Osteocyte (in vitro differentiated cells): ENCODE results near the gene LRRC18. TPM values are rescaled to one million over a fixed set of nuclear protein-coding genes. Genes with fewer than 3 reads are reported as not detected.
A peak's percentile ranks its signal among the peaks of the same experiment; 100 is the strongest.

Experiments
- DNase-seq: peaks from one replicate; pipeline ENCODE4 v3.0.0; 2021; ENCODE audit warnings: mixed read lengths; ENCODE audit not compliant: unreplicated experiment; ENCODE audit errors: extremely low spot score
- H3K27ac Mint-ChIP-seq: one replicate; pipeline ENCODE4 v1.8.0; 2021; ENCODE audit warnings: mild to moderate bottlenecking, mixed read lengths; ENCODE audit not compliant: unreplicated experiment
- H3K27me3 Mint-ChIP-seq: one replicate; pipeline ENCODE4 v1.8.0; 2021; ENCODE audit warnings: mixed read lengths; ENCODE audit not compliant: unreplicated experiment
- H3K36me3 Mint-ChIP-seq: one replicate; pipeline ENCODE4 v1.8.0; 2021; ENCODE audit warnings: mixed read lengths; ENCODE audit not compliant: unreplicated experiment
- H3K4me1 Mint-ChIP-seq: one replicate; pipeline ENCODE4 v1.8.0; 2021; ENCODE audit warnings: mixed read lengths; ENCODE audit not compliant: unreplicated experiment
- H3K4me3 Mint-ChIP-seq: one replicate; pipeline ENCODE4 v1.8.0; 2021; ENCODE audit warnings: mild to moderate bottlenecking, moderate library complexity, mixed read lengths; ENCODE audit not compliant: unreplicated experiment
- H3K9me3 Mint-ChIP-seq: one replicate; pipeline ENCODE4 v1.8.0; 2021; ENCODE audit warnings: mixed read lengths; ENCODE audit not compliant: unreplicated experiment
- total RNA-seq: library from RNA; stranded (reverse); gene quantifications from 2 replicates; pipeline ENCODE4 v1.2.1, GENCODE V29; 2021
- TF ChIP-seq, protein P1 (sequence below): fragments of 200-600 bp; sonication (generic); IDR thresholded peaks from 2 replicates; pipeline ENCODE4 v1.5.0; 2021; ENCODE audit warnings: antibody characterized with exemption, mild to moderate bottlenecking, moderate library complexity

The LRRC18 gene
- total RNA-seq, 1 donor from 2014 or later, result not detected

DNA sequence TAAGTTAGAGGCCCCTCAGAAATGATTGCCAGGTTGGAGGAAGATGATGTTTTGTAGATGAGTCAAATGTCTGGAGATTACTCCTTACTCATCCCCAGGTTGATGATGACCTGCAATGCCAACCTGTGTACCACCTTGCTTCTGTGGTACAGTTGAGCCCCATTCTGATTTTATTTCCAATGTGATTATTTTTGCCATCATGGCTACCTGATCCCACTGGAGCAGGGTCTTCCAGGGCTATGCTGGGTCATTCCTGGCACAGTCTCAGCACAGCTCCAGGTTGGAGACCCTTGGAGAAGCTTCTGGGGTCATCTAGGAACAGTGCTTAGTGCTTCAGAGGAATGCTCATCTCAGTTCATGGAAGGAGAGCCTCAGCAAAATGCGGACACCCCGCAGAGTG, 34.3 kb downstream of the LRRC18 start:
- H3K9me3 Mint-ChIP-seq, result no peaks in the 10 kb centered on the region
- TF ChIP-seq, protein P1, sequence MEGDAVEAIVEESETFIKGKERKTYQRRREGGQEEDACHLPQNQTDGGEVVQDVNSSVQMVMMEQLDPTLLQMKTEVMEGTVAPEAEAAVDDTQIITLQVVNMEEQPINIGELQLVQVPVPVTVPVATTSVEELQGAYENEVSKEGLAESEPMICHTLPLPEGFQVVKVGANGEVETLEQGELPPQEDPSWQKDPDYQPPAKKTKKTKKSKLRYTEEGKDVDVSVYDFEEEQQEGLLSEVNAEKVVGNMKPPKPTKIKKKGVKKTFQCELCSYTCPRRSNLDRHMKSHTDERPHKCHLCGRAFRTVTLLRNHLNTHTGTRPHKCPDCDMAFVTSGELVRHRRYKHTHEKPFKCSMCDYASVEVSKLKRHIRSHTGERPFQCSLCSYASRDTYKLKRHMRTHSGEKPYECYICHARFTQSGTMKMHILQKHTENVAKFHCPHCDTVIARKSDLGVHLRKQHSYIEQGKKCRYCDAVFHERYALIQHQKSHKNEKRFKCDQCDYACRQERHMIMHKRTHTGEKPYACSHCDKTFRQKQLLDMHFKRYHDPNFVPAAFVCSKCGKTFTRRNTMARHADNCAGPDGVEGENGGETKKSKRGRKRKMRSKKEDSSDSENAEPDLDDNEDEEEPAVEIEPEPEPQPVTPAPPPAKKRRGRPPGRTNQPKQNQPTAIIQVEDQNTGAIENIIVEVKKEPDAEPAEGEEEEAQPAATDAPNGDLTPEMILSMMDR, result no peak
- H3K4me3 Mint-ChIP-seq, result no peak overlapping the region
- peaks cover 3% of the 10 kb centered on the region for H3K27me3 Mint-ChIP-seq
- no peaks in the 10 kb centered on the region for H3K36me3 Mint-ChIP-seq
- DNase-seq, result peak; percentile 30
- H3K4me1 Mint-ChIP-seq, result no peaks in the 10 kb centered on the region
- H3K27ac Mint-ChIP-seq, result no peak overlapping the region

DNA sequence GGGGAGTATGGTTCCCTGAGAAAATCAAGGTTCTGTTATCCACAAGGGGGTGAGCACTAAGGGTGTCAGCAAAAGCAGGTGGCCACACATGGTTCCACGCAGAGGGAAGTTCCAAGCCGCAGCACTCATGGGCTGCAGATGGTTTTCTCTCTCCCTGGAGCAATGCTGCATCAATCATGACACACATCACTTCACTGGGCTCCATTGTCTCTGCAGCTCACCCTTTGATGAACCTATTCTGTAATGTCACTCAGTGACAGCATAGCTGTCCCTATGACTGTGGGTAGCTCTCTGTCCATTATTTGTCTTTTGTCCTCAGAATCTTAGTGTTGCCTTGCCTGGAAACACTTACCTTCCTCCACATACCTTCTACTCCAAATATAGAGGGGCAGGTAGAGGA, 34.8 kb downstream of the LRRC18 start:
- TF ChIP-seq, protein P1, result no peak
- H3K27me3 Mint-ChIP-seq, result peaks cover 3% of the 10 kb centered on the region
- no peak for DNase-seq
- no peaks in the 10 kb centered on the region for H3K9me3 Mint-ChIP-seq
- H3K4me3 Mint-ChIP-seq, result no peak overlapping the region
- no peaks in the 10 kb centered on the region for H3K36me3 Mint-ChIP-seq
- H3K27ac Mint-ChIP-seq, result no peak overlapping the region
- H3K4me1 Mint-ChIP-seq, result no peaks in the 10 kb centered on the region

DNA sequence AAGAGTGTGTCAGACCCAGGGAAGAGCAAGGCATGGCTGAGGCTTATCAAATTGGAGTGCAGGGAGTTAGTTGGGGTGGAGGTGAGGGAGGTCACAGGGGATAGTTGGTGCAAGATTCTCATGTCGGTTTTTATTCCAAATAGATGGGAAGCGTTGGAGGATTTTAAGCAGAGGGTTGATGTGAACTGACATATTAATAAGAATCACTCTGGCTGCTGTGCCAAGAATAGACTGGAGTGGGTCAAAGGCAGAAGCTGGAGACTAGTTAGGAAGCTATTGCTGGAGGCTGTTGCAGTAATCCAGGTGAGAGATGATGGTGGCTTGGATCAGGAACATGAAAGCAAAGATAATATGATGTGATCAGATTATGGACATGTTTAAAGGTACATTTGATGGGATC, 36.5 kb downstream of the LRRC18 start:
- H3K36me3 Mint-ChIP-seq, result no peaks in the 10 kb centered on the region
- no peak for DNase-seq
- H3K4me1 Mint-ChIP-seq, result no peaks in the 10 kb centered on the region
- TF ChIP-seq, protein P1, result no peak
- H3K27me3 Mint-ChIP-seq, result peaks cover 3% of the 10 kb centered on the region
- H3K27ac Mint-ChIP-seq, result no peak overlapping the region
- H3K9me3 Mint-ChIP-seq, result no peaks in the 10 kb centered on the region
- no peak overlapping the region for H3K4me3 Mint-ChIP-seq

DNA sequence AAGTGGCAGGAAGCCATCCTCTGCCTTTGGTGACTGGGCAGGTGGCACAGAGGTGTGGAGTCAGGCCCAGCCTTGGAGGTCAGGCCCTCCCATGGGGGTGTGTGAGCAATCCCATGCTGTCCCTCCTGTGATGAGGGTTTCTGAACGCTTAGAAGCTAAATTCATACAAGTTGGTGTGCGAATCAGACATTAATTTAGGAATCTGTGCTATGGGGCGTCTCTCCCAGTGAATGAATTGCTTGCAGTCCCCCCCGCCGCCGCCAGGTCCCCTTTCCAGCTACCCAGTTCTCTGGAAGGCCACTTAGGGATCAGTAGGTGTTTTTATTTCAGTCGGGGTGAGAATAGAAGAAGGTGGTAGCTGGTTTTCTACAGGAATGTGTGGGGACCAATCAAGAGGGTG, 37.5 kb downstream of the LRRC18 start:
- H3K36me3 Mint-ChIP-seq, result no peaks in the 10 kb centered on the region
- H3K9me3 Mint-ChIP-seq, result no peaks in the 10 kb centered on the region
- TF ChIP-seq, protein P1, result no peak
- H3K27ac Mint-ChIP-seq, result no peak overlapping the region
- no peaks in the 10 kb centered on the region for H3K27me3 Mint-ChIP-seq
- H3K4me1 Mint-ChIP-seq, result no peaks in the 10 kb centered on the region
- H3K4me3 Mint-ChIP-seq, result no peak overlapping the region
- DNase-seq, result peak; percentile 69

DNA sequence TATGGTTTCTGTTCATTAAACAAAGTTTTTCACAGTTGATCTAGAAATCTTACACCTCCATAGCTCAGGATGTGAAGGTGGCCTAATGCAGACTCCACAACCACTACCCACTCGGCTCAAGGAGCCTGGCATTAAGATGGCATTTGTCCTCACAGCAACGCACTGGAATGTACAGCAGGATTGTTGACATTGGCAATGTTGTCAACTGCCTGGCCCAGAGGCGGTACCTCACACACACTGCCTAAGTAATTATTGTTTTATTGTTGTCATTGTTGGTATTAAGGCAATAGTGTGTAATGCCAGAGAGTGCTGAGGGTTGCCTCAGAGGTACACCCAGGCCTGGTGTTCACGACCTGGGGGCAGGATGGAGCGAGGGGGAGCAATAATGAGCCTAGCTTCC, 38.3 kb downstream of the LRRC18 start:
- no peak overlapping the region for H3K27ac Mint-ChIP-seq
- H3K4me3 Mint-ChIP-seq, result no peak overlapping the region
- H3K9me3 Mint-ChIP-seq, result no peaks in the 10 kb centered on the region
- no peaks in the 10 kb centered on the region for H3K4me1 Mint-ChIP-seq
- H3K27me3 Mint-ChIP-seq, result no peaks in the 10 kb centered on the region
- peak; percentile 54 for DNase-seq
- TF ChIP-seq, protein P1, result no peak
- H3K36me3 Mint-ChIP-seq, result no peaks in the 10 kb centered on the region
